ENCODE results near the gene INPP5E.

INPP5E gene

GRCh38 chr9:136403538-136403914 is 36.1 kb downstream of the INPP5E start:
- peak; percentile 71 for DNase-seq (ENCODE audit: low read depth in 2 of 2)

- DNase-seq (ENCODE audit: low read depth in 2 of 2), result no peak
These were observed 37.6 kb downstream of the INPP5E start for GRCh38 chr9:136402067-136402466.

GRCh38 chr9:136401173-136401922 is 38.3 kb downstream of the INPP5E start:
- no peak for DNase-seq (ENCODE audit: low read depth in 2 of 2)

GRCh38 chr9:136400038-136400834 is 39.4 kb downstream of the INPP5E start, which contains the start of gene SNAPC4:
Gene SNAPC4 (minus strand): TSS chr9:136400170. CDS start chr9:136398428, 1,742 bp downstream.
- peak; percentile 79 to 85 for DNase-seq (ENCODE audit: low read depth in 2 of 2)

GRCh38 chr9:136399176-136400037 is 40.2 kb downstream of the INPP5E start:
- no peak for DNase-seq (ENCODE audit: low read depth in 2 of 2)

- no peak for DNase-seq (ENCODE audit: low read depth in 2 of 2)
These were observed 41.4 kb downstream of the INPP5E start for GRCh38 chr9:136398286-136398685.

GRCh38 chr9:136397643-136398042 is 42.0 kb downstream of the INPP5E start:
- no peak for DNase-seq (ENCODE audit: low read depth in 2 of 2)

- no peak for DNase-seq (ENCODE audit: low read depth in 2 of 2)
These were observed 43.5 kb downstream of the INPP5E start for GRCh38 chr9:136396219-136396515.

- no peak for DNase-seq (ENCODE audit: low read depth in 2 of 2)
These were observed 44.1 kb downstream of the INPP5E start for GRCh38 chr9:136395345-136396218.

GRCh38 chr9:136395020-136395340 is 44.7 kb downstream of the INPP5E start:
- no peak for DNase-seq (ENCODE audit: low read depth in 2 of 2)

GRCh38 chr9:136394312-136395019 is 45.2 kb downstream of the INPP5E start:
- DNase-seq (ENCODE audit: low read depth in 2 of 2), result no peak

- no peak for DNase-seq (ENCODE audit: low read depth in 2 of 2)
These were observed 46.1 kb downstream of the INPP5E start for GRCh38 chr9:136393531-136393930.

GRCh38 chr9:136392538-136393449 is 46.9 kb downstream of the INPP5E start:
- no peak for DNase-seq (ENCODE audit: low read depth in 2 of 2)

GRCh38 chr9:136391737-136392537 is 47.7 kb downstream of the INPP5E start:
- no peak for DNase-seq (ENCODE audit: low read depth in 2 of 2)

GRCh38 chr9:136389396-136389795 is 50.2 kb downstream of the INPP5E start:
- DNase-seq (ENCODE audit: low read depth in 2 of 2), result no peak

GRCh38 chr9:136387217-136387616 is 52.4 kb downstream of the INPP5E start:
- DNase-seq (ENCODE audit: low read depth in 2 of 2), result no peak

GRCh38 chr9:136386018-136386417 is 53.6 kb downstream of the INPP5E start:
- no peak for DNase-seq (ENCODE audit: low read depth in 2 of 2)

- no peak for DNase-seq (ENCODE audit: low read depth in 2 of 2)
These were observed 54.6 kb downstream of the INPP5E start for GRCh38 chr9:136385015-136385414.

GRCh38 chr9:136383436-136383835 is 56.2 kb downstream of the INPP5E start:
- no peak for DNase-seq (ENCODE audit: low read depth in 2 of 2)
